ENCODE data around the gene PNLIP.

DNA sequence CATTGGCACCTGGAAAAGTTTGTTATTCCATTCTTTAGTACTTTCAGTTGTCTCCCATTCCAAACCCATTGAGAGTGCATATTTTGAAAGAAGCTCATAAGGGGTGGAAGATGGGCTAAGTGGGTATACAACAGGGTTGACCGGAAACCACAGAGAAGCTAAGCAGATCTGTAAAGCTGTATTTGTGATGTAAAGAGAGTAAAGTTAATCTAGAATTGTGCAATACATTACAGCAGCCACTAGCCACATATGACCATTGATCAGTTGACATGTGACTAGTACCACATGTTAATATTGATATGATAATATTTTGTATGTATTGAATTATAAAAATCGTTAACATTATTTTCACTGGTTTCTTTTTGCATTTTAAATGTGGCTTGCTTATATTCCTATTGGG lies 4.9 kb upstream of the PNLIP start:
- TF ChIP-seq, protein P1, sequence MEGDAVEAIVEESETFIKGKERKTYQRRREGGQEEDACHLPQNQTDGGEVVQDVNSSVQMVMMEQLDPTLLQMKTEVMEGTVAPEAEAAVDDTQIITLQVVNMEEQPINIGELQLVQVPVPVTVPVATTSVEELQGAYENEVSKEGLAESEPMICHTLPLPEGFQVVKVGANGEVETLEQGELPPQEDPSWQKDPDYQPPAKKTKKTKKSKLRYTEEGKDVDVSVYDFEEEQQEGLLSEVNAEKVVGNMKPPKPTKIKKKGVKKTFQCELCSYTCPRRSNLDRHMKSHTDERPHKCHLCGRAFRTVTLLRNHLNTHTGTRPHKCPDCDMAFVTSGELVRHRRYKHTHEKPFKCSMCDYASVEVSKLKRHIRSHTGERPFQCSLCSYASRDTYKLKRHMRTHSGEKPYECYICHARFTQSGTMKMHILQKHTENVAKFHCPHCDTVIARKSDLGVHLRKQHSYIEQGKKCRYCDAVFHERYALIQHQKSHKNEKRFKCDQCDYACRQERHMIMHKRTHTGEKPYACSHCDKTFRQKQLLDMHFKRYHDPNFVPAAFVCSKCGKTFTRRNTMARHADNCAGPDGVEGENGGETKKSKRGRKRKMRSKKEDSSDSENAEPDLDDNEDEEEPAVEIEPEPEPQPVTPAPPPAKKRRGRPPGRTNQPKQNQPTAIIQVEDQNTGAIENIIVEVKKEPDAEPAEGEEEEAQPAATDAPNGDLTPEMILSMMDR (IDR thresholded peaks at IDR 0.05) = no peak
- no peak for TF ChIP-seq POLR2A (IDR thresholded peaks at IDR 0.05)

All from esophagus squamous epithelium (tissue), 4 donors.